Loucy (cell line): ENCODE results near the gene ATP9A.

Experiments
- H2AFZ ChIP-seq: fragments of 200-600 bp; sonication (generic); 2 replicates; pipeline ENCODE4 v1.6.0; 2016; ENCODE audit warnings: antibody characterized with exemption, mild to moderate bottlenecking, low read length, moderate library complexity
- H3F3A ChIP-seq: fragments of 200-600 bp; 2 replicates; pipeline ENCODE4 v1.6.0; 2016; ENCODE audit warnings: antibody characterized with exemption, low read depth, mild to moderate bottlenecking
- H3K27me3 ChIP-seq: fragments of 200-600 bp; sonication (generic); 2 replicates; pipeline ENCODE4 v1.6.1; 2014; ENCODE audit warnings: low read length, mild to moderate bottlenecking; ENCODE audit not compliant: insufficient read depth, poor library complexity, severe bottlenecking
- H3K36me3 ChIP-seq: fragments of 200-600 bp; sonication (generic); 2 replicates; pipeline ENCODE4 v1.6.1; 2016; ENCODE audit warnings: low read length; ENCODE audit not compliant: insufficient read depth
- H3K4me1 ChIP-seq: fragments of 200-600 bp; sonication (generic); 2 replicates; pipeline ENCODE4 v1.5.1; 2014; ENCODE audit warnings: low read length, mild to moderate bottlenecking; ENCODE audit not compliant: insufficient read depth, poor library complexity, severe bottlenecking
- H3K4me2 ChIP-seq: fragments of 200-600 bp; sonication (generic); 2 replicates; pipeline ENCODE4 v1.6.0; 2014; ENCODE audit warnings: antibody characterized with exemption, low read length, low read depth, mild to moderate bottlenecking; ENCODE audit not compliant: poor library complexity, severe bottlenecking
- H3K4me3 ChIP-seq: fragments of 200-600 bp; sonication (generic); 2 replicates; pipeline ENCODE4 v1.5.1; 2014; ENCODE audit warnings: low read length, mild to moderate bottlenecking, mixed read lengths; ENCODE audit not compliant: poor library complexity, severe bottlenecking
- H3K79me2 ChIP-seq: fragments of 200-600 bp; sonication (generic); 2 replicates; pipeline ENCODE4 v1.6.1; 2014; ENCODE audit warnings: low read length; ENCODE audit not compliant: insufficient read depth
- H3K9ac ChIP-seq: fragments of 200-600 bp; sonication (generic); 2 replicates; pipeline ENCODE4 v1.6.0; 2014; ENCODE audit warnings: mild to moderate bottlenecking, low read depth, low read length, moderate library complexity; ENCODE audit not compliant: poor library complexity, severe bottlenecking
- H3K9me2 ChIP-seq: fragments of 200-600 bp; sonication (generic); replicated peaks from 2 replicates; pipeline ENCODE4 v1.6.1; 2016; ENCODE audit warnings: low read depth, low read length, mixed read lengths
- H3K9me3 ChIP-seq: fragments of 200-600 bp; sonication (generic); 2 replicates; pipeline ENCODE4 v1.6.1; 2014; ENCODE audit warnings: mild to moderate bottlenecking, antibody characterized with exemption, low read length, low read depth; ENCODE audit not compliant: insufficient read depth
- H4K20me1 ChIP-seq: fragments of 200-600 bp; sonication (generic); 2 replicates; pipeline ENCODE4 v1.6.0; 2014; ENCODE audit warnings: antibody characterized with exemption, low read length, mild to moderate bottlenecking; ENCODE audit not compliant: insufficient read depth, poor library complexity, severe bottlenecking
- CTCF ChIP-seq: fragments of 200-600 bp; sonication (generic); conservative IDR thresholded peaks from 2 replicates; pipeline ENCODE4 v1.5.1; 2014; ENCODE audit warnings: mild to moderate bottlenecking, antibody characterized with exemption, low read length
- EZH2phosphoT487 ChIP-seq: fragments of 200-600 bp; IDR thresholded peaks from 2 replicates; pipeline ENCODE4 v1.6.1; 2018; ENCODE audit warnings: antibody characterized with exemption, mild to moderate bottlenecking, moderate library complexity, borderline replicate concordance

ATP9A gene

DNA sequence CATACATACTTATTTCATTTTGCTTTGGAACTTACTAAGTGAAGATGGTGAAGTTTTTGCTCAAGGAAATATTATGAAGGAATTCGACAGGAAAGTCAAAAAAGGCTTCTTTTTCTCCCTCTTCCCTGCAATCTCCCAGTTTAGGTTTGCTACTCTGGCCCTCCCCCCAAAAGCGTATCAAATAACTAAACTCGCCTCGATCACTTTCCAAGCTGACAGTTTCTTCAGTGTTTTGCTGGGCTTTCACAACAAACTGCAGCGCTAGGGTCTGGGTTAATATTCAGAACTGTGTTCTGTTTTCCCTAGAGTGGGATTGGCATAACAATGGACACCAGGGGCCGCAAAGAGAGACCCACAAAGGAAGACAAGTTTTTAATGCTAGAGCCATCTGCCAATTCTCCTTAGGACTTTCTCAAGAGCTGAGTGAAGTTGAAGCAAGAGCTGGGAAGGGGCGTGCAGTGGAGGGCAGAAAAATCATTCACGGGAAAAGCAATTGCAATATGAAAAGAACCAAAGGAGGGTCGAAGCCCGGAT is 57.8 kb downstream of the ATP9A start:
- H3K4me2 ChIP-seq: no peak overlapping the region
- TF ChIP-seq CTCF: no peak
- TF ChIP-seq EZH2phosphoT487: no peak
- no peaks in the 10 kb centered on the region for H4K20me1 ChIP-seq
- no peak overlapping the region for H3K9ac ChIP-seq
- H3K9me3 ChIP-seq: no peaks in the 10 kb centered on the region
- H3K9me2 ChIP-seq: no peaks in the 10 kb centered on the region
- no peaks in the 10 kb centered on the region for H3K36me3 ChIP-seq
- no peaks in the 10 kb centered on the region for H3K27me3 ChIP-seq
- no peaks in the 10 kb centered on the region for H3F3A ChIP-seq
- H2AFZ ChIP-seq: no peak overlapping the region
- no peak overlapping the region for H3K4me3 ChIP-seq
- peaks cover 11% of the 10 kb centered on the region for H3K4me1 ChIP-seq
- no peaks in the 10 kb centered on the region for H3K79me2 ChIP-seq

- TF ChIP-seq CTCF: no peak
- no peak for TF ChIP-seq EZH2phosphoT487
- no peaks in the 10 kb centered on the region for H3K27me3 ChIP-seq
- H3K4me3 ChIP-seq: no peak overlapping the region
- no peaks in the 10 kb centered on the region for H3K36me3 ChIP-seq
- H2AFZ ChIP-seq: no peak overlapping the region
- peaks cover 29% of the 10 kb centered on the region for H3K4me1 ChIP-seq
- H3K9me2 ChIP-seq: no peaks in the 10 kb centered on the region
- no peaks in the 10 kb centered on the region for H3F3A ChIP-seq
- no peaks in the 10 kb centered on the region for H4K20me1 ChIP-seq
- H3K79me2 ChIP-seq: no peaks in the 10 kb centered on the region
- H3K9ac ChIP-seq: no peak overlapping the region
- no peaks in the 10 kb centered on the region for H3K9me3 ChIP-seq
- no peak overlapping the region for H3K4me2 ChIP-seq
Measured at GRCh38 chr20:51705400-51705799, 62.8 kb downstream of the ATP9A start.

DNA sequence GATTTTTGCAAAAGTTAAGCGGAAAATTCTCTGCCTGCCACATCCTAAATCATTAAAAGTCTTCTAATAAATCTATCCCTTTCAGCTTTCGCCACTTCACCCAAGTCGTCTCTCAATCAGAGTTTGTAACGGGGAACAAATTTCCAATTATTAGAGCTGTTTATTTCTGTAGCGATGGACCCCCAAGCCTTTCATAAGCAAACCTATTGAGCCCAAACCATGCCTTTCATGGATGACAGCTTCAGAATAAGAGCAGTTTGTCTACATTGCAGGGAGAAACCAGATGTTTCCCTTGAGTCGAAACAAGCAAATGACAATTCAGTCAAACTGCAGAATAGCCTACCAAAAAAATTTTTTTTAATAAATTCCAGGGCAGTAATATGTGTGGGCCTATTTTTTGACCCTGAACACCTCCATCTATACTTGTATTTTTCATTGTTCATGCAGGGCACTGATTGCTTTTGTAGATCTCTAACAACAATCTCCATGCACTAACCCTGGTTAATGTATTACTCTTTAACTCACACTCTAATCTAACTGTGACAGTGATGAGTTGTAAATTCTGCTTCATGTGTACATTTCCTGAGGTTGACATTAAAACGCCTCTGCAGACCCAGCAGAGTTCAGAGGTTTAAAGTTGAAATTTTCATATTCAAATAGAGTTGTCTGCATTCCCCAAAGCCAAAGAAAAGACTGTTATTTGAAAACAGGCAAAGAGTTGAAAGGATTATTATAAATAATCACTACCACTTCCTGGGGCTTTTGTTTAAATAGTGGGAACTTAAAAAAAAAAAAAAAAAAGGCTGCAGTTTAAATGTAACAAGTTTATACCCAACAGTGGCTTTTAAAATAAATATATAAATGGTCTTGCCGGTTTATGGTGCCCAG is 64.5 kb downstream of the ATP9A start:
- no peaks in the 10 kb centered on the region for H3K9me2 ChIP-seq
- no peaks in the 10 kb centered on the region for H4K20me1 ChIP-seq
- H3K79me2 ChIP-seq: peaks cover 1% of the 10 kb centered on the region
- TF ChIP-seq CTCF (no peak), EZH2phosphoT487 (no peak; the same call in 1 of the 2 replicates)
- H3K9me3 ChIP-seq: no peaks in the 10 kb centered on the region
- H3F3A ChIP-seq: no peaks in the 10 kb centered on the region
- no peaks in the 10 kb centered on the region for H3K36me3 ChIP-seq
- H3K4me2 ChIP-seq: peak overlapping the region; percentile 6
- no peak overlapping the region for H3K9ac ChIP-seq
- peaks cover 33% of the 10 kb centered on the region for H3K4me1 ChIP-seq
- H3K27me3 ChIP-seq: no peaks in the 10 kb centered on the region
- H3K4me3 ChIP-seq: no peak overlapping the region
- no peak overlapping the region for H2AFZ ChIP-seq
